ENCODE measurements around the gene TIAM1. TPM values are rescaled to one million over a fixed set of nuclear protein-coding genes. Genes with fewer than 3 reads are reported as not detected.

TIAM1 gene
- total RNA-seq, 4 donors from 2014 or later: 0.66 to 3.5 (median 1.0) TPM

- Histone ChIP-seq H3K27me3 (no peaks in the 10 kb centered on the region), H3K9me3 (no peaks in the 10 kb centered on the region), H3K4me1 (no peaks in the 10 kb centered on the region), H3K27ac (no peak overlapping the region), H3K36me3 (no peaks in the 10 kb centered on the region), H3K4me3 (no peak overlapping the region)
- TF ChIP-seq POLR2A (IDR thresholded peaks at IDR 0.05) (no peak), CTCF (IDR thresholded peaks at IDR 0.05 in 4 of 5, conservative IDR thresholded peaks at IDR 0.05 in 1 of 5) (no peak)
- ATAC-seq (no peak), DNase-seq (no peak)
- in situ Hi-C loops (cut with MboI; ENCODE audit: low sequenced_read_pairs in 4 of 4) (no loop called here), intact Hi-C loops (cut with DNase I; ENCODE audit: low total_unique reads) (no loop called here)
Observed at GRCh38 chr21:31142600-31142999, 201.5 kb downstream of the TIAM1 start.

GRCh38 chr21:31141389-31142000 lies 202.6 kb downstream of the TIAM1 start:
- Histone ChIP-seq H3K36me3 (no peaks in the 10 kb centered on the region), H3K4me3 (no peak overlapping the region), H3K27ac (no peak overlapping the region), H3K9me3 (no peaks in the 10 kb centered on the region), H3K27me3 (no peaks in the 10 kb centered on the region), H3K4me1 (no peaks in the 10 kb centered on the region)
- ATAC-seq: no peak
- in situ Hi-C loops (cut with MboI; ENCODE audit: low sequenced_read_pairs in 4 of 4) (no loop called here), intact Hi-C loops (cut with DNase I; ENCODE audit: low total_unique reads) (no loop called here)
- TF ChIP-seq CTCF (IDR thresholded peaks at IDR 0.05 in 4 of 5, conservative IDR thresholded peaks at IDR 0.05 in 1 of 5): no peak
- TF ChIP-seq POLR2A (IDR thresholded peaks at IDR 0.05): no peak
- no peak for DNase-seq

GRCh38 chr21:31140676-31141075 lies 203.4 kb downstream of the TIAM1 start:
- Histone ChIP-seq H3K4me1 (no peaks in the 10 kb centered on the region), H3K36me3 (no peaks in the 10 kb centered on the region), H3K27ac (no peak overlapping the region), H3K9me3 (no peaks in the 10 kb centered on the region), H3K4me3 (no peak overlapping the region), H3K27me3 (no peaks in the 10 kb centered on the region)
- TF ChIP-seq POLR2A (IDR thresholded peaks at IDR 0.05): no peak
- TF ChIP-seq CTCF (IDR thresholded peaks at IDR 0.05 in 4 of 5, conservative IDR thresholded peaks at IDR 0.05 in 1 of 5): no peak
- in situ Hi-C loops (cut with MboI; ENCODE audit: low sequenced_read_pairs in 4 of 4) (no loop called here), intact Hi-C loops (cut with DNase I; ENCODE audit: low total_unique reads) (no loop called here)
- ATAC-seq (no peak), DNase-seq (no peak)

GRCh38 chr21:31140025-31140424 lies 204.0 kb downstream of the TIAM1 start:
- TF ChIP-seq CTCF (IDR thresholded peaks at IDR 0.05 in 4 of 5, conservative IDR thresholded peaks at IDR 0.05 in 1 of 5): no peak
- no peak for TF ChIP-seq POLR2A (IDR thresholded peaks at IDR 0.05)
- intact Hi-C loops (cut with DNase I; ENCODE audit: low total_unique reads): no loop called here
- H3K36me3 ChIP-seq: no peaks in the 10 kb centered on the region
- no peak overlapping the region for H3K27ac ChIP-seq
- no peak overlapping the region for H3K4me3 ChIP-seq
- no peaks in the 10 kb centered on the region for H3K4me1 ChIP-seq
- no peaks in the 10 kb centered on the region for H3K27me3 ChIP-seq
- in situ Hi-C loops (cut with MboI; ENCODE audit: low sequenced_read_pairs in 4 of 4): no loop called here
- ATAC-seq (no peak), DNase-seq (no peak)
- H3K9me3 ChIP-seq: no peaks in the 10 kb centered on the region

GRCh38 chr21:31137960-31138359 lies 206.1 kb downstream of the TIAM1 start:
- DNase-seq (no peak), ATAC-seq (no peak)
- Histone ChIP-seq H3K9me3 (no peaks in the 10 kb centered on the region), H3K4me1 (no peaks in the 10 kb centered on the region), H3K36me3 (no peaks in the 10 kb centered on the region), H3K27ac (no peak overlapping the region), H3K27me3 (no peaks in the 10 kb centered on the region), H3K4me3 (no peak overlapping the region)
- intact Hi-C loops (cut with DNase I; ENCODE audit: low total_unique reads) (no loop called here), in situ Hi-C loops (cut with MboI; ENCODE audit: low sequenced_read_pairs in 4 of 4) (no loop called here)
- TF ChIP-seq POLR2A (IDR thresholded peaks at IDR 0.05) (no peak), CTCF (IDR thresholded peaks at IDR 0.05 in 4 of 5, conservative IDR thresholded peaks at IDR 0.05 in 1 of 5) (no peak)

All from gastrocnemius medialis (tissue), 4 donors.